ENCODE results near the gene PTPN21. TPM values are rescaled to one million over a fixed set of nuclear protein-coding genes. Genes with fewer than 3 reads are reported as not detected.

PTPN21 gene
- total and polyA plus RNA-seq, 2 of the 13 experiments (the other 11 are each of a cell fraction or from before 2014, with no cell fraction given), result 2.0 to 3.7 TPM

DNA sequence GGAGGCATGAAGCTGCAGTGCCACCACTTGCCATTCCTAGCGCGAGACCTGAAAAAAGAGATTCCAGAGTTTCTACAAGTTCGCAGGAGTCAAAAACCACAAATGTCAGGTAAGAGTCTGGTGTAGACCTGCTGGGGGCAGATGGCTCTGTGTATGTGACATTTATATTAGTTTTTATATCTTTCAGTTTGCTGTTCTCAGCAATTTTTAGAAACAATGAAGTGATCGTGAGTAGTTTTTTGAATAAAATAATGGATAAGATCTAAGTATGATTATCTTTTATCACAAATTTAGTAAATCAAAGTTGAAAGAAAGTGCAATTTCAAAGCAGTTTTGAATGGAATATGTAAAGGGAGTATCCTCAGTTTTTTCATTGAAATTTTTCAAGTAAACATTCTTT, 17.3 kb upstream of the PTPN21 start:
- Histone ChIP-seq H3K4me3 (replicated peaks in 1 of 3; ENCODE audit: insufficient read depth in 1 of 3, low read depth in 2 of 3, low read length in 3 of 3) (no peak overlapping the region), H3K36me3 (replicated peaks in 1 of 2; ENCODE audit: control insufficient read depth in 1 of 2, insufficient read depth in 2 of 2, low read length in 2 of 2) (peaks cover 16 to 76% of the 10 kb centered on the region in 2 experiments), H3K27ac (ENCODE audit: extremely low read length, insufficient read depth, low read length) (no peak overlapping the region), H3K4me1 (ENCODE audit: insufficient read depth, low read length) (no peaks in the 10 kb centered on the region), H3K4me2 (ENCODE audit: low read depth, low read length) (no peak overlapping the region), H3K79me2 (ENCODE audit: insufficient read depth, low read length) (no peaks in the 10 kb centered on the region), H2AFZ (ENCODE audit: low read length) (no peak overlapping the region), H3K9me3 (ENCODE audit: low read length) (no peaks in the 10 kb centered on the region), H4K20me1 (ENCODE audit: insufficient read depth, low read length) (no peaks in the 10 kb centered on the region), H3K9ac (ENCODE audit: insufficient read depth, low read depth, low read length) (no peak overlapping the region), H3K27me3 (ENCODE audit: control insufficient read depth in 1 of 2, insufficient read depth in 2 of 2, low read length in 2 of 2) (no peaks in the 10 kb centered on the region)
- ChIA-PET POLR2A (no interaction called here), CTCF (ENCODE audit: low intra/inter-chr PET ratio, low total read pairs) (no interaction called here)
- ATAC-seq (no peak), FAIRE-seq (no peak), DNase-seq (ENCODE audit: low spot score) (no peak)
- no TSS peak for BruUV-seq (replicated peaks)
- in situ Hi-C loops (cut with HindIII; ENCODE audit: extremely low pct_ligation_motif_present, low pct_unique_long_range_greater_than_20kb) (no loop called here), intact Hi-C loops (cut with micrococcal nuclease; ENCODE audit: unreplicated experiment) (no loop called here)
- TF ChIP-seq MAFK (conservative IDR thresholded peaks at IDR 0.05 in 1 of 2, IDR thresholded peaks at IDR 0.05 in 1 of 2; ENCODE audit: low read length in 2 of 2), result peak; percentile 13 to 73; a peak in 2 of 4 replicates
- peak; percentile 45; the same call in 1 of the 2 replicates for TF ChIP-seq MAFF (IDR thresholded peaks at IDR 0.05; ENCODE audit: low read depth, low read length)
- TF ChIP-seq, protein P1, sequence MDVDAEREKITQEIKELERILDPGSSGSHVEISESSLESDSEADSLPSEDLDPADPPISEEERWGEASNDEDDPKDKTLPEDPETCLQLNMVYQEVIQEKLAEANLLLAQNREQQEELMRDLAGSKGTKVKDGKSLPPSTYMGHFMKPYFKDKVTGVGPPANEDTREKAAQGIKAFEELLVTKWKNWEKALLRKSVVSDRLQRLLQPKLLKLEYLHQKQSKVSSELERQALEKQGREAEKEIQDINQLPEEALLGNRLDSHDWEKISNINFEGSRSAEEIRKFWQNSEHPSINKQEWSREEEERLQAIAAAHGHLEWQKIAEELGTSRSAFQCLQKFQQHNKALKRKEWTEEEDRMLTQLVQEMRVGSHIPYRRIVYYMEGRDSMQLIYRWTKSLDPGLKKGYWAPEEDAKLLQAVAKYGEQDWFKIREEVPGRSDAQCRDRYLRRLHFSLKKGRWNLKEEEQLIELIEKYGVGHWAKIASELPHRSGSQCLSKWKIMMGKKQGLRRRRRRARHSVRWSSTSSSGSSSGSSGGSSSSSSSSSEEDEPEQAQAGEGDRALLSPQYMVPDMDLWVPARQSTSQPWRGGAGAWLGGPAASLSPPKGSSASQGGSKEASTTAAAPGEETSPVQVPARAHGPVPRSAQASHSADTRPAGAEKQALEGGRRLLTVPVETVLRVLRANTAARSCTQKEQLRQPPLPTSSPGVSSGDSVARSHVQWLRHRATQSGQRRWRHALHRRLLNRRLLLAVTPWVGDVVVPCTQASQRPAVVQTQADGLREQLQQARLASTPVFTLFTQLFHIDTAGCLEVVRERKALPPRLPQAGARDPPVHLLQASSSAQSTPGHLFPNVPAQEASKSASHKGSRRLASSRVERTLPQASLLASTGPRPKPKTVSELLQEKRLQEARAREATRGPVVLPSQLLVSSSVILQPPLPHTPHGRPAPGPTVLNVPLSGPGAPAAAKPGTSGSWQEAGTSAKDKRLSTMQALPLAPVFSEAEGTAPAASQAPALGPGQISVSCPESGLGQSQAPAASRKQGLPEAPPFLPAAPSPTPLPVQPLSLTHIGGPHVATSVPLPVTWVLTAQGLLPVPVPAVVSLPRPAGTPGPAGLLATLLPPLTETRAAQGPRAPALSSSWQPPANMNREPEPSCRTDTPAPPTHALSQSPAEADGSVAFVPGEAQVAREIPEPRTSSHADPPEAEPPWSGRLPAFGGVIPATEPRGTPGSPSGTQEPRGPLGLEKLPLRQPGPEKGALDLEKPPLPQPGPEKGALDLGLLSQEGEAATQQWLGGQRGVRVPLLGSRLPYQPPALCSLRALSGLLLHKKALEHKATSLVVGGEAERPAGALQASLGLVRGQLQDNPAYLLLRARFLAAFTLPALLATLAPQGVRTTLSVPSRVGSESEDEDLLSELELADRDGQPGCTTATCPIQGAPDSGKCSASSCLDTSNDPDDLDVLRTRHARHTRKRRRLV (CRISPR knock-in tag; IDR thresholded peaks at IDR 0.05), result no peak
- 97% methylated on average over 4 of the region's 4 CpGs for WGBS (ENCODE audit: low lambda C conversion rate)

DNA sequence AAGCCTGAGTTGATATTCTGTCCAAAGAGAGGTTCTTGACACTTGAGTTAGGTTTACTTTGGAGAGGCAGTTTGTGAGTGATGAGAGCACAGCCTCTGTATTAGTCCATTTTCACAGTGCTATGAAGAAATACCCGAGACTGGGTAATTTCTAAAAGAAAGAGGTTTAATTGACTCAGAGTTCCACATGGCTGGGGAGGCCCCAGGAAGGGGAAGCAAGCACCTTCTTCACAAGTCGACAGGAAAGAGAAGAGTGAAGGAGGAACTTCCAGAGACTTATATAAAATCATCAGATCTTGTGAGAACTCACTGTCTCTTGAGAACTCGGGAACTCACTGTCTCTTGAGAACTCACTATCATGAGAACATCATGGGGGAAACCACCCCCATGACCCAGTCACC, 13.4 kb upstream of the PTPN21 start:
- CTCF ChIA-PET (ENCODE audit: low intra/inter-chr PET ratio, low total read pairs), result no interaction called here
- peaks cover 12 to 43% of the 10 kb centered on the region in 2 experiments for H3K36me3 ChIP-seq (replicated peaks in 1 of 2; ENCODE audit: control insufficient read depth in 1 of 2, insufficient read depth in 2 of 2, low read length in 2 of 2)
- no peak for TF ChIP-seq NFE2L1 (CRISPR knock-in tag; IDR thresholded peaks at IDR 0.05; ENCODE audit: borderline replicate concordance)
- TF ChIP-seq, protein P2, sequence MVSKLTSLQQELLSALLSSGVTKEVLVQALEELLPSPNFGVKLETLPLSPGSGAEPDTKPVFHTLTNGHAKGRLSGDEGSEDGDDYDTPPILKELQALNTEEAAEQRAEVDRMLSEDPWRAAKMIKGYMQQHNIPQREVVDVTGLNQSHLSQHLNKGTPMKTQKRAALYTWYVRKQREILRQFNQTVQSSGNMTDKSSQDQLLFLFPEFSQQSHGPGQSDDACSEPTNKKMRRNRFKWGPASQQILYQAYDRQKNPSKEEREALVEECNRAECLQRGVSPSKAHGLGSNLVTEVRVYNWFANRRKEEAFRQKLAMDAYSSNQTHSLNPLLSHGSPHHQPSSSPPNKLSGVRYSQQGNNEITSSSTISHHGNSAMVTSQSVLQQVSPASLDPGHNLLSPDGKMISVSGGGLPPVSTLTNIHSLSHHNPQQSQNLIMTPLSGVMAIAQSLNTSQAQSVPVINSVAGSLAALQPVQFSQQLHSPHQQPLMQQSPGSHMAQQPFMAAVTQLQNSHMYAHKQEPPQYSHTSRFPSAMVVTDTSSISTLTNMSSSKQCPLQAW (CRISPR knock-in tag; IDR thresholded peaks at IDR 0.05), result no peak
- TF ChIP-seq, protein P3, sequence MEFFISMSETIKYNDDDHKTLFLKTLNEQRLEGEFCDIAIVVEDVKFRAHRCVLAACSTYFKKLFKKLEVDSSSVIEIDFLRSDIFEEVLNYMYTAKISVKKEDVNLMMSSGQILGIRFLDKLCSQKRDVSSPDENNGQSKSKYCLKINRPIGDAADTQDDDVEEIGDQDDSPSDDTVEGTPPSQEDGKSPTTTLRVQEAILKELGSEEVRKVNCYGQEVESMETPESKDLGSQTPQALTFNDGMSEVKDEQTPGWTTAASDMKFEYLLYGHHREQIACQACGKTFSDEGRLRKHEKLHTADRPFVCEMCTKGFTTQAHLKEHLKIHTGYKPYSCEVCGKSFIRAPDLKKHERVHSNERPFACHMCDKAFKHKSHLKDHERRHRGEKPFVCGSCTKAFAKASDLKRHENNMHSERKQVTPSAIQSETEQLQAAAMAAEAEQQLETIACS (CRISPR knock-in tag; IDR thresholded peaks at IDR 0.05), result no peak
- TF ChIP-seq, protein P4, sequence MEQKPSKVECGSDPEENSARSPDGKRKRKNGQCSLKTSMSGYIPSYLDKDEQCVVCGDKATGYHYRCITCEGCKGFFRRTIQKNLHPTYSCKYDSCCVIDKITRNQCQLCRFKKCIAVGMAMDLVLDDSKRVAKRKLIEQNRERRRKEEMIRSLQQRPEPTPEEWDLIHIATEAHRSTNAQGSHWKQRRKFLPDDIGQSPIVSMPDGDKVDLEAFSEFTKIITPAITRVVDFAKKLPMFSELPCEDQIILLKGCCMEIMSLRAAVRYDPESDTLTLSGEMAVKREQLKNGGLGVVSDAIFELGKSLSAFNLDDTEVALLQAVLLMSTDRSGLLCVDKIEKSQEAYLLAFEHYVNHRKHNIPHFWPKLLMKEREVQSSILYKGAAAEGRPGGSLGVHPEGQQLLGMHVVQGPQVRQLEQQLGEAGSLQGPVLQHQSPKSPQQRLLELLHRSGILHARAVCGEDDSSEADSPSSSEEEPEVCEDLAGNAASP (CRISPR knock-in tag; IDR thresholded peaks at IDR 0.05; ENCODE audit: borderline replicate concordance), result no peak
- no peak for TF ChIP-seq RARA (CRISPR knock-in tag; IDR thresholded peaks at IDR 0.05)
- TF ChIP-seq ZNF20 (CRISPR knock-in tag; IDR thresholded peaks at IDR 0.05), result no peak

More for the DNA sequence above, 13.4 kb upstream of the PTPN21 start:
- no peaks in the 10 kb centered on the region; a peak in 1 of 5 replicates for H3K27me3 ChIP-seq (ENCODE audit: control insufficient read depth in 1 of 2, insufficient read depth in 2 of 2, low read length in 2 of 2)
- peaks cover 19% of the 10 kb centered on the region for H3K4me1 ChIP-seq (ENCODE audit: insufficient read depth, low read length)
- DNase-seq (ENCODE audit: low spot score) (no peak), ATAC-seq (no peak), FAIRE-seq (no peak)
- POLR2A ChIA-PET, result no interaction called here
- H2AFZ ChIP-seq (ENCODE audit: low read length), result no peak overlapping the region
- intact Hi-C loops (cut with micrococcal nuclease; ENCODE audit: unreplicated experiment), result no loop called here
- no peak overlapping the region for H3K27ac ChIP-seq (ENCODE audit: extremely low read length, insufficient read depth, low read length)
- H3K79me2 ChIP-seq (ENCODE audit: insufficient read depth, low read length), result peaks cover 20% of the 10 kb centered on the region
- in situ Hi-C loops (cut with HindIII; ENCODE audit: extremely low pct_ligation_motif_present, low pct_unique_long_range_greater_than_20kb), result no loop called here
- H3K4me2 ChIP-seq (ENCODE audit: low read depth, low read length), result no peak overlapping the region
- H3K4me3 ChIP-seq (replicated peaks in 1 of 3; ENCODE audit: insufficient read depth in 1 of 3, low read depth in 2 of 3, low read length in 3 of 3), result no peak overlapping the region
- no peak overlapping the region for H3K9ac ChIP-seq (ENCODE audit: insufficient read depth, low read depth, low read length)
- no peaks in the 10 kb centered on the region for H3K9me3 ChIP-seq (ENCODE audit: low read length)
- H4K20me1 ChIP-seq (ENCODE audit: insufficient read depth, low read length), result no peaks in the 10 kb centered on the region; the same call in 1 of the 2 replicates
- WGBS (ENCODE audit: low lambda C conversion rate), result 90% methylated on average over 3 of the region's 3 CpGs
- BruUV-seq (replicated peaks), result no TSS peak
